Caki2 (cell line): ENCODE measurements around the gene FXYD2. TPM values are rescaled to one million over a fixed set of nuclear protein-coding genes. Genes with fewer than 3 reads are reported as not detected.

ENCODE experiments used
- DNase-seq: peaks from one replicate; pipeline ENCODE4 v3.0.0-alpha.2; 2015; ENCODE audit warnings: low read depth
- in situ Hi-C: cut with HindIII; loops from 2 replicates; pipeline ENCODE4 v1.10.0; 2016; ENCODE audit warnings: low sequenced_read_pairs, low pct_unique_long_range_greater_than_20kb, mixed read lengths
- total RNA-seq: library from RNA; depleted of rRNA; stranded (reverse); fragments of >200 nt; shearing (Covaris generic); gene quantifications from 2 replicates; pipeline ENCODE4 v1.2.3, GENCODE V29; 2014; ENCODE audit warnings: low replicate concordance; rRNA removed

FXYD2 gene
- total RNA-seq, 1 experiment from 2014 or later, result 427 TPM

DNA sequence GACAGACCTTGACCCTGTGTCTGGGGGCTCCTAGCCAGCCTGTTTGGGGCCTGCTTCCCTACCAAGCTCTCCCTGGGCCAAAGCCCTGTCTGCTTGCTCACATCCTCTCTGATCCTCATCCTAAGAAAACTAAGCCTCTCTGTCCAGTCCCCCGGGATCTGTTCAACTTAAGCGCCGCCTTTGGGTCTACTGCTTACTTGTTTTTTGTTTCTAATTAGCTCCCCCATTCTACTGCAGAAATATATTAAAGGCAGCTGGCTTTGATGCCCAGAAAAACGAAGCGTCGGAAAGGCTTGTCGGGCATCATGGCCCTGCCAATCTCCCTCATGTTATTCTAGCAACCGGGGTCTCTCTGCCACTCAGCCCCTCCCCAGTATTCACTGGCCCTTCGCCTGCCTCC, 31.0 kb downstream of the FXYD2 start:
- in situ Hi-C loops, result no loop called here
- DNase-seq, result no peak

DNA sequence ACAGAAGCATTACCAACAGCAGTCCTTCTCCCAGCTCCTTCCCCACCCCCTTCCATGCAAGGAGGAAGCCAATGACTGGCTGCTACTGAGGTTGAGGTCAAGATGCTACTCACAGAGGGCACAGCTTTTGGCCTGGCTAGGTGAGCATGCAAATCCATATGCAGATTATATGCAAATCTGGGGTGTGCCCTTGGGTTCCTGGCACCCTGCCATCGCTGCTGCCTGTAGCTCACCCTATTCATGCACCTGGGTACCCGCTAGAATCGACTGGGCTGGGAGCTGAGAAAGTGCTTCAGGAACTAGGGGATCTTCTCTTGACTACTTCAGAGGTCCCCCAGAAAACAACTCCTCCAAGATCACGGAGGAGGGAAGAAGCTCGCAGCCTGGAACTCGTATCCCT, 31.6 kb downstream of the FXYD2 start:
- DNase-seq, result no peak
- in situ Hi-C loops, result no loop called here

DNA sequence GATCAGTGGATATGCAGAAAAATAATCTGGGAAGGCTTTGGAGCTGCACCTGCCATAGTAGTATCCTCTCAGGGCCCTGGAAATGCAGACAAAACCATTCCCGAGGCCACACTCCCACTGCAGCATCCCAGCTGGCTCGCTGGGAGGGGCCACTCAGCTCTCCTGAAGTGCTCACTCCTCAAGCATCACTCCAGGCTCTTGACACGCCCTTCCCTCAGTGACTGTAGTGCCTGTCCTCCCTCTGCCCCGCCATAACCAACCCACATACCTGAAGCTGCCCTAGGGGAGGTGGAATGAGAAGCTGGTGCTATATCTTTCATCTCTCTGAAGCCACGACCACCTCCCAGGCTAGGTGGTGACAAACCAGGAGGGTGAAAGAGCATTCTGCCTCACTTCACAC, 32.3 kb downstream of the FXYD2 start:
- in situ Hi-C loops, result no loop called here
- no peak for DNase-seq

DNA sequence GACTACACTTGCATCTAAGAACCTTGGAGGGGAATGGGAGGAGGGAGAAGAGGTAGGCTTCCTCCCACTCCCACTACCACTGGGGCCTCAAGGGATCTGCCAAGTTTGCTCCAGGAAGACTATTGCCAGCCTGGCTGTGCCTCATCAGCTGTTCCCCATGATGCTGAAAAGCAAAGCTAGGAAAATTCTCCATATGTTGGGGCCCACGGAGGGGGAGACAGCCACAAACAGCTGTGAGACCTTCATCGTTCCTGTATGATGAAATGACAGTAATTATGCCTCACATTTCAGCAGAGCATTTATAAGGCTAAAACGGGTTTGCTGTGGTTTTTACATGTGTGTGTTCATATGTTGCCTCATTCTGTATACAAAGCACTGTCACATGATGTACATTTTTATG, 34.3 kb downstream of the FXYD2 start:
- DNase-seq, result no peak
- in situ Hi-C loops, result no loop called here

DNA sequence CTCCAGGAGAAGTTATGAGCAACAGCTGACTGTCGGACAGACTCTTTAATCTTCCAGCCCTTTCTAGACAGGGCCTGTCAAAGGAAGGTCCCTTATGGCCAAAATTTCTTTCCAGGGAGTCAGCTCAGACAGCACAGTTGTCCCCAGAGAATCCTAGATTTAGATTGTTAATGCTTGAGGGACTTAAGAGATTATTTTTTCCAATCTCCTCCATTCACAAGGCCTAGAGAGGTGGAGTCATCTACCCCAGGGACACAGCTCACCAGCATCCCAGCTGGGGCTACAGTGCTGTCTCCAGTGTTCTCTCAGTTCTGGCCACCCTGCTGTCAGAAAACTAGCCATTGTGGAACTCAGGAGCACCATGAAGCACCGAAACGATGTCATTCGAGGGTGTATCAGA, 35.3 kb downstream of the FXYD2 start:
- in situ Hi-C loops, result no loop called here
- DNase-seq, result no peak

DNA sequence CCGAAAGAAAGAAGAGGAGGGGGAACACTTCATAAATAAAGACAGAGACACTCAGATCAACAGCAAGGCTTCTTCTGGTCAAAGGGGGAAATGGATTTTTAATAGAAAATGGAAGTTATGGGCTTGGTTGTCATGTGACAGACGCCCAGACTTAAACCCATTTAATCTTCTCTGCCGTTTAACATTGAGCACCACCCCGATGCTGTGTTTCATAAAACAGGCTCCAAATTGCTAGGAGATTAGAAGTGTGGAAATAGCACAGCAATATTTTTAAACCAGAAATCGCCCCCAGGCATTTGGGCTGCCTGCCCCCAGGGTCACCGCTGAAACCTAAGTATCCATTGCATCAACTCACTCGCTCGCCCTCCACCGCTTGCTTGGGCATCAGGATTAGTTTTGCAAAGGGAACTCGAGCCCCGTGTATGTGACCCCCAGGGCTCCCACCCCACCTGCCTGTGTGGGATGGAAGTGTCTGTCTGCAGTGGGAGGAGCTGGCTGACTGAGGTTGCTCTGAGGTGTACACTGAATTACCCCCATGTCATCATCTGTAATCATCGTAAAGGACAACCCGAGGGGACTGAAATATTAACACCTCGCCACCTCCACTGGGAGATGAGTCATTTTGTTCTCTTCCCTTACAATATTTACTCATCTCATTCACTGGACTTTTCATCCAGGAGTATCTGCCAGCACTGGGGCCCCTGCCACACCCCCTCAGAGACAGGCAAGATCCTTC, 38.2 kb downstream of the FXYD2 start:
- peak; percentile 50 for DNase-seq
- in situ Hi-C loops, result no loop called here

DNA sequence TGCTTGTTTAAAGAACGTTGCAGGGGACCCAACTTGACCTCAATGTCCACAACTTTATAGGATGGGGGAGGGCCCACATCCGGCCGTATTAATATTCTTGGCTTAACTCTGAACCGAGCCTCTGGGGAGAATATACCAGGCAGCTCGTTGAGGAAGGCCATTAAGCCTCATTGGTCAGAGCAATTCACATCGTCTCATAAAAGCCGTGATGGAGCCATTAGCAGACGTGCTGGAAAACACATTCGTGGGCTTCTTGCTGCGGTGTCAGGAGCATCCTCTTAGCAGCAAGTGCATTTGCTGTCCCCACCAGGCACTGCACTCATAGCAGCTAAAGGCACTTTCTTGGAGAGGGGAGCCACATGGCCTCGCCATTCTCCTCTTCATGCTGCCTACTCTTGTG, 42.4 kb downstream of the FXYD2 start:
- in situ Hi-C loops, result no loop called here
- DNase-seq, result no peak

DNA sequence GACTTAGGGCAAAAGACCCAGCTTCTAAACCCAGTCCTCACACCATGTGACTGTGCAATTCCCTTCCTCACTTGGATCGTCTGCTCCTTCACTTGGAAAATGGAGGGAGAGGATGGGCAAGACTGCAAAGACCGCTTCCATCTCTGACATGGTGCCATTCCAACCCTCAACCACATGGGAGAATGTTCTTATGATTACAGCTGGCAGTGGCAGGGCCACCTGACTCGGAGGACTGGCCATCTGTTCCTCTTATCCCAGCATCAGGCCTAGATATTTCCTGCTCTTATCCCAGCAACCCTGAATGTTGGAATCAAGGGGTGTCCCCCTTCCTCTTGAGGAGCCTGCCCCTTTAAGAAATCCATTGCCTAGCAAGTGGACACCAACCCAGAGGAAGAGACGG, 42.9 kb downstream of the FXYD2 start:
- in situ Hi-C loops, result no loop called here
- no peak for DNase-seq

DNA sequence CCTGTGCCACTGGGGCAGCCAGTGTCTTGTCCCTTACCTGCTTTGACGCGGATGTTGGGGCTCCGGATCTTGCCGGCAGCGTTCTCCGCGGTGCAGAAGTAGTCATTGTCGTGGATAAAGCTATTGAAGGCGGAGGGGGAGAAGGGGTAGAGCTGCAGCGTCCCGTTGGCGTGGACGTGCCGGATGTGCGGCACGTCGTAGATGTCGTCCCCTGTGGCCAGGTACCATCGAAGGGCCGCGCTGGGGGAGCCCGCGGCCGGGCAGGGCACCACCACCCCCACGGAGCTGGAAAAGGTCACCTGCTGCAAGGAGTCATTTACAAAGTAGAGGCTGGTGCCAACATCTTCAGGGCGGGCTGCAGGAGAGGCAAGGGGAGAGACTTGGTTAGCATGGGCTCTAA, 44.1 kb downstream of the FXYD2 start:
- in situ Hi-C loops, result no loop called here
- DNase-seq, result no peak

DNA sequence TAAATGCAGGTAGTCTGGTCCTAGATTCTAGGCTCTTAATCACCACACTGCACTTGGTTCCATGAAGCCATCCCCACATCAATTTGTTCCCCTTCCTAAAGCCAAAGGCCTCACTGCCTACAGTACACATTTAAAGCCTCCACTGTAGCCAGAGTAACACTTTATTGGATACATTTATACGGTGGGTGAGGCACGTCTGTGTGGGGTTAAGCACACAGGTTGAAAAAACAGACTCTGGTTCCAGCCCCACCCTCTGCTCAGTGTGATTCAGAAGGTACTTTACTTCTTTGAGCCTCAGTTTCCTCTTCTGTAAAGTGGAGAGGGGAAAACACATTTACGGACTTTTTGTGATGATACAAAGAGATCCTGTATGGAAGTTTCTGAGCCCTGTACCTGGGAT, 50.0 kb downstream of the FXYD2 start:
- in situ Hi-C loops, result no loop called here
- DNase-seq, result no peak

DNA sequence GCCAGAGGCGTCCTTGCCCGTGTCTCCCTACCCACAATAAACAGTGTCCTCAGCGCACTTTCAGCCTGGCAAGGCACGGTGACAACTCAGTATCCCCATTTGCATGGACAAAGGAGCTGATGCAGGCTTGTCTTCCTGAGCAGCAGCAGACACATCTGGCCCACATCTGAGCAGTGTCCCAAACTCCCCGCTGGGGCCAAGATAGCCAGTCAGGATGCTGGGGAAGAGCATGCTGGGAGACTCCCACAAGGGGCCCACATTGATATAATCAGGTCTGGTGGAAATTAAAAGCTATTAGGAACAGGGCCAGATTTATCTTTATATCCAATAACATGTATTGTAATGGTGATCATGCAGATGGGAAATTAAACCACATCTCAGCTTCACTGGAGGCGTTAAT, 52.2 kb downstream of the FXYD2 start:
- DNase-seq, result no peak
- in situ Hi-C loops, result no loop called here

DNA sequence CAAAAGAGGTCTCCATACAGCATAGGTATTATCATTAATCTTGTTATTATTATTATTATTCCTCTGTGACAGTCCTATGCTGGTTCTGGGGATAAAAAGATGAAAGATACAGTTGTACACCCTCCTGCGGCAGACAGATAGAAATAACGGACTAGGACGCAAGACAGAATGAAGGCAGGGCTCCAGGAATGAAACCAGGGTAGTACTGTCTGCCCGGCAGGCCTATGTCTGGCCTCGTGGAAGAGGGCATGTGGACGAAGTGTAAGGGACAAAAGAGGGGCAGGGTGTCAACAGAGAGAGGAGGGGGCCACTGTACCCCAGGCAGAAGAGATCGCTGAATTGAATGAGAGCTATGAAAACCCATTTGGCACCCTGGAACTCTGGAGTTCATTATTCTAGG, 52.7 kb downstream of the FXYD2 start:
- in situ Hi-C loops, result no loop called here
- no peak for DNase-seq

DNA sequence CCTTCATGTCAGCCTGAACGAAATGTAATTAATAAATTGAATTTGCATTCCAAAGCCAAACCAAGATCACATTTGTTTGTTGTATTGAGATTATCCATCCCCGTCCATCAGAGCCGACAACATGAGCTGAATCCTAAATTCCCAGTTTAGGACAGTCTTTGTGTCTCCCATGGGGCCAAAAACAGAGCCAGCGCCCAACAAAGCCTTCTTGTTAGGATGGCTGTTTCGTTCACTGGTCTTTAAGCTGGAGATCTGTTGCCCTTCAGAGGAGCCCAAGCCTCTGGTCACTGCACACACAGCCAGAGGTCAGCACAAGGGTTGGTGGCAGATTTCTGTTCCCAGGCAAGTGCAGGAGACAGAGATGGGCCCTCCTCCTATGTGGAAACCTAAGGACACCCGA, 53.3 kb downstream of the FXYD2 start:
- in situ Hi-C loops, result no loop called here

DNA sequence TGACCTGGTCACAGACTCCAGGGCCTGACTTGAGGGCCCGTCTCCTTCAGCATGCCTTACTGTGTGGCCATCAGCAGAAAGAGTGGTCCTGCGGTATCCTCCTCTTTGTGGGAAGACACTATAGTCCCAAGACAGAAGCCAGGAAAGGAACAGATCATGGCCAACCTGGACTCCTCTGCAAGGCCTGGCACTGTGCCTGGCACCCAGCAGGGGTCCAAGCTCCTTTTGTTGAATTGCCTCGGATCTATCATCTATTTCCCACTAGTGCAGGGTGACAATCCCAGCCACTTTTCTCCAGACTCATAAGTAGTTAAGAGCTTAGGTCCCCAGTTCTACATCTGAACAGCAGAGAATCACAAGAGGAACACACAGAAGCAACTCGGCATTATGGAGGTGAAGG, 54.5 kb downstream of the FXYD2 start:
- in situ Hi-C loops, result no loop called here
- DNase-seq, result no peak

More for the DNA sequence above, 53.3 kb downstream of the FXYD2 start:
- DNase-seq, result no peak

Other genes starting within 250 kb of the FXYD2 start
- 1.4 and 5.4 TPM in 2 replicates for gene DSCAML1, start 27.5 kb downstream of the FXYD2 start, total RNA-seq
- not detected in 2 replicates for gene FXYD6, start 51.9 kb upstream of the FXYD2 start, total RNA-seq
- gene TMPRSS13, start 104.7 kb upstream of the FXYD2 start, total RNA-seq, result not detected in 2 replicates
- gene IL10RA, start 161.7 kb upstream of the FXYD2 start, total RNA-seq, result not detected in 2 replicates